Measurements from ENCODE around the gene SUMO4.

- TF ChIP-seq POLR2AphosphoS5 (IDR thresholded peaks at IDR 0.05; ENCODE audit: low read depth, low read length): no peak
- TF ChIP-seq, protein P1, sequence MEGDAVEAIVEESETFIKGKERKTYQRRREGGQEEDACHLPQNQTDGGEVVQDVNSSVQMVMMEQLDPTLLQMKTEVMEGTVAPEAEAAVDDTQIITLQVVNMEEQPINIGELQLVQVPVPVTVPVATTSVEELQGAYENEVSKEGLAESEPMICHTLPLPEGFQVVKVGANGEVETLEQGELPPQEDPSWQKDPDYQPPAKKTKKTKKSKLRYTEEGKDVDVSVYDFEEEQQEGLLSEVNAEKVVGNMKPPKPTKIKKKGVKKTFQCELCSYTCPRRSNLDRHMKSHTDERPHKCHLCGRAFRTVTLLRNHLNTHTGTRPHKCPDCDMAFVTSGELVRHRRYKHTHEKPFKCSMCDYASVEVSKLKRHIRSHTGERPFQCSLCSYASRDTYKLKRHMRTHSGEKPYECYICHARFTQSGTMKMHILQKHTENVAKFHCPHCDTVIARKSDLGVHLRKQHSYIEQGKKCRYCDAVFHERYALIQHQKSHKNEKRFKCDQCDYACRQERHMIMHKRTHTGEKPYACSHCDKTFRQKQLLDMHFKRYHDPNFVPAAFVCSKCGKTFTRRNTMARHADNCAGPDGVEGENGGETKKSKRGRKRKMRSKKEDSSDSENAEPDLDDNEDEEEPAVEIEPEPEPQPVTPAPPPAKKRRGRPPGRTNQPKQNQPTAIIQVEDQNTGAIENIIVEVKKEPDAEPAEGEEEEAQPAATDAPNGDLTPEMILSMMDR (IDR thresholded peaks at IDR 0.05): no peak
Observed at GRCh38 chr6:149433405-149433804, 33.3 kb downstream of the SUMO4 start.
